CD4-positive, alpha-beta T cell (primary cell): Measurements from ENCODE around the gene HINT2. TPM values are rescaled to one million over a fixed set of nuclear protein-coding genes. Genes with fewer than 3 reads are reported as not detected.

Experiments
- ATAC-seq: fragments of 200-7000 bp; cut with Tn5 transposase; one replicate; pipeline ENCODE4 v1.10.0; 2022; ENCODE audit warnings: mild to moderate bottlenecking; ENCODE audit not compliant: poor library complexity
- CTCF ChIA-PET: fragments of 350-600 bp; sonication (Branson Sonifier 250); formaldehyde crosslinking; loops from one replicate; lab custom pipeline; 2021; ENCODE audit warnings: antibody characterized with exemption, inconsistent platforms; lab: Charles Lee
- POLR2A ChIA-PET: fragments of 350-600 bp; sonication (Branson Sonifier 250); formaldehyde crosslinking; loops from one replicate; lab custom pipeline; 2021; ENCODE audit warnings: antibody characterized with exemption, inconsistent platforms; lab: Charles Lee
- DNase-seq, 14 experiments: peaks; one replicate each; pipeline ENCODE4 v3.0.0-alpha.2; 2013 to 2020; ENCODE audit warnings: mixed read lengths in 2 of 14
- H3K27ac ChIP-seq, 2 donors: one replicate each; pipeline versions ENCODE4 v1.5.1 to v1.7.0; 2013; ENCODE audit warnings: low read length in 2 of 2, low read depth in 1 of 2, mild to moderate bottlenecking in 1 of 2
- H3K27me3 ChIP-seq, 2 experiments: 1 replicate in 1 of 2; 2 replicates in 1 of 2; pipeline versions ENCODE4 v1.6.1 to v1.7.0; 2013; ENCODE audit warnings: low read length in 2 of 2, control low read depth in 1 of 2, mild to moderate bottlenecking in 1 of 2, moderate library complexity in 1 of 2; ENCODE audit not compliant: insufficient read depth in 2 of 2, control insufficient read depth in 1 of 2
- H3K36me3 ChIP-seq: one replicate; pipeline ENCODE4 v1.6.1; 2013; ENCODE audit warnings: low read length, control low read depth; ENCODE audit not compliant: insufficient read depth
- H3K4me1 ChIP-seq: one replicate; pipeline ENCODE4 v1.6.1; 2013; ENCODE audit warnings: low read length, control low read depth; ENCODE audit not compliant: insufficient read depth
- H3K4me3 ChIP-seq: one replicate; pipeline ENCODE4 v1.5.1; 2013; ENCODE audit warnings: mild to moderate bottlenecking, low read length, moderate library complexity
- H3K9me3 ChIP-seq, 2 experiments: 1 replicate in 1 of 2; 2 replicates in 1 of 2; pipeline versions ENCODE4 v1.6.1 to v1.7.0; 2013; ENCODE audit warnings: low read length in 2 of 2, mild to moderate bottlenecking in 2 of 2, control low read depth in 1 of 2, moderate library complexity in 1 of 2; ENCODE audit not compliant: control insufficient read depth in 1 of 2, insufficient read depth in 1 of 2
- H3K27ac Mint-ChIP-seq: one replicate; pipeline ENCODE4 v1.8.0; 2020; ENCODE audit warnings: mixed read lengths
- H3K27me3 Mint-ChIP-seq: one replicate; pipeline ENCODE4 v1.8.0; 2021; ENCODE audit warnings: mixed read lengths
- H3K36me3 Mint-ChIP-seq: one replicate; pipeline ENCODE4 v1.8.0; 2021; ENCODE audit warnings: low read depth, mixed read lengths
- H3K4me1 Mint-ChIP-seq: one replicate; pipeline ENCODE4 v1.8.0; 2021; ENCODE audit warnings: low read depth, mixed read lengths
- H3K4me3 Mint-ChIP-seq: one replicate; pipeline ENCODE4 v1.8.0; 2020; ENCODE audit warnings: mild to moderate bottlenecking, mixed read lengths
- H3K9me3 Mint-ChIP-seq: one replicate; pipeline ENCODE4 v1.8.0; 2020; ENCODE audit warnings: mixed read lengths
- CTCF ChIP-seq: fragments of 200-600 bp; IDR thresholded peaks from one replicate; pipeline ENCODE4 v1.8.0; 2022; ENCODE audit warnings: antibody characterized with exemption, mild to moderate bottlenecking
- intact Hi-C, 2 experiments: fragments of 100-400 bp; cut with DNase I in 1 of 2; cut with micrococcal nuclease in 1 of 2; formaldehyde crosslinking; loops; one replicate each; pipeline versions ENCODE4 v1.15.1 to v1.9.0; 2023 to 2025; cut with DNase I, micrococcal nuclease
- total RNA-seq, 174 experiments: library from RNA in 2 of 174; stranded (reverse) in 2 of 174; gene quantifications; one replicate each; pipeline ENCODE4 v1.2.3 and lab custom pipeline; 2021 to 2026

The HINT2 gene
- total RNA-seq, 2 experiments from 2014 or later = 10.9 to 12.6 TPM

- intact Hi-C loops = loop anchor here in 1 of 2 experiments (5.0 kb wide), 1 partner anchor 1438 kb away; no protein-coding TSS in a partner anchor
- CTCF ChIA-PET = no interaction called here
- no peak for TF ChIP-seq CTCF
- Mint-ChIP-seq H3K36me3 (peaks cover 5% of the 10 kb centered on the region), H3K4me3 (no peak overlapping the region), H3K27ac (no peak overlapping the region), H3K27me3 (no peaks in the 10 kb centered on the region), H3K4me1 (peaks cover 6% of the 10 kb centered on the region), H3K9me3 (no peaks in the 10 kb centered on the region)
- no peaks in the 10 kb centered on the region for H3K27me3 ChIP-seq
- no peak for ATAC-seq
- H3K9me3 ChIP-seq = no peaks in the 10 kb centered on the region
- no peaks in the 10 kb centered on the region for H3K36me3 ChIP-seq
- POLR2A ChIA-PET = no interaction called here
- no peak for DNase-seq
- H3K4me1 ChIP-seq = peaks cover 2% of the 10 kb centered on the region
- H3K27ac ChIP-seq = no peak overlapping the region
- H3K4me3 ChIP-seq = no peak overlapping the region
Measured at GRCh38 chr9:35820076-35820475, 5.2 kb upstream of the HINT2 start.

DNA sequence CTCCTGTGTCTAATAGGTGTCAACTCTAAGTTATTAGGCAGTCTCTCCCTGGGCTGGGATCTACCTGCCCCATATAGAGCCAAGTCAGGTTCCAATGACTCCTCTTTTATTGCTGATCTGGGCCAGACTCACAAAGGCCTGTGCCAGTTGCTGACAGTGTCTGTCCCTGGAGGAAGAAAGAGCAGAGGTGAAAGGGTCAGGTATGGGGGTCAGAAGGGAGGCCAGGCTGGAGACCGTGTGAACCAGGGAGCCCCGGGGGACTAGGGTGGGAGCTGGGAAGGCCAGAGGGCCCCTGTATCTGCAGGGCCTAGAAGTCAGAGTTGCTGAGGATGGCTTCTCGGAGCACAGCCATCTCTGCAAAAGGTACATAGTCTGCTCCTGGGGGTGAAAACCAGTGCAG, 3.5 kb upstream of the HINT2 start:
- Mint-ChIP-seq H3K36me3 (peaks cover 7% of the 10 kb centered on the region), H3K9me3 (no peaks in the 10 kb centered on the region), H3K27me3 (no peaks in the 10 kb centered on the region), H3K4me3 (no peak overlapping the region), H3K27ac (no peak overlapping the region), H3K4me1 (peaks cover 18% of the 10 kb centered on the region)
- no peak for TF ChIP-seq CTCF
- no peak for ATAC-seq
- H3K36me3 ChIP-seq = no peaks in the 10 kb centered on the region
- ChIA-PET POLR2A (no interaction called here), CTCF (no interaction called here)
- DNase-seq = no peak
- intact Hi-C loops = loop anchor here in 1 of 2 experiments (10.0 kb wide), 1 partner anchor 704 kb away; the partner anchor contains the start of gene ATOSB
- no peaks in the 10 kb centered on the region for H3K27me3 ChIP-seq
- H3K27ac ChIP-seq = no peak overlapping the region
- no peaks in the 10 kb centered on the region for H3K9me3 ChIP-seq
- H3K4me3 ChIP-seq = no peak overlapping the region
- H3K4me1 ChIP-seq = peaks cover 15% of the 10 kb centered on the region

DNA sequence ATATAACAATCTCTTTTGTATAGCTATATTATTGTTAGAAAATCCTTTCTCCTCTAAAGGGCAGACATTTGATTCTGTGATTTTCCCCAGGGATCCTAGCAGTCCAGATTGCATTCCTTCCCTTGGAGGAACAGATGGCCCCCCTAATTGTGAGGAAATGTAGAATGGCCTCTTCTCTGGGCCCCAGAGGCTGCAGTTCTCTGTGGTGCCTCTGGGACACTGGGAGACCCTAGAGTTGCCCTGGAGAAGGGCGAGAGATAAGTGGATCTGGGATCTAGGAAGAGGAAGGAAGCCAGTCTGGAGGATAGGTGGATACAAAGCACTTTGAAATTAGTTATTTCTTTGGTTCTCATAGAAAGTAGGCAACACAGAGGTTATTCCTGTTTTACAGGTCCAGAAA, 1.9 kb upstream of the HINT2 start:
- intact Hi-C loops = loop anchor here in 1 of 2 experiments (10.0 kb wide), 1 partner anchor 702 kb away; the partner anchor contains the start of gene ATOSB
- Histone ChIP-seq H3K36me3 (no peaks in the 10 kb centered on the region), H3K27me3 (no peaks in the 10 kb centered on the region), H3K4me3 (no peak overlapping the region), H3K27ac (no peak overlapping the region), H3K4me1 (peaks cover 31% of the 10 kb centered on the region), H3K9me3 (no peaks in the 10 kb centered on the region)
- peaks cover 34% of the 10 kb centered on the region for H3K4me1 Mint-ChIP-seq
- ChIA-PET POLR2A (no interaction called here), CTCF (no interaction called here)
- ATAC-seq = no peak
- H3K27me3 Mint-ChIP-seq = no peaks in the 10 kb centered on the region
- TF ChIP-seq CTCF = no peak
- H3K36me3 Mint-ChIP-seq = peaks cover 13% of the 10 kb centered on the region
- no peak overlapping the region for H3K27ac Mint-ChIP-seq
- peak overlapping the region; percentile 57 for H3K4me3 Mint-ChIP-seq
- no peak for DNase-seq
- no peaks in the 10 kb centered on the region for H3K9me3 Mint-ChIP-seq
